H4 (cell line): ENCODE measurements around the gene ULBP3. TPM values are rescaled to one million over a fixed set of nuclear protein-coding genes. Genes with fewer than 3 reads are reported as not detected.
"Not testable (repeated sequence)": the region's sequence is repeated elsewhere in the genome, so short reads cannot be mapped to it uniquely, and the experiment has no call there.

ENCODE experiments used
- DNase-seq: peaks from one replicate; pipeline ENCODE4 v3.0.0-alpha.2; 2015; ENCODE audit warnings: low spot score
- total RNA-seq: library from RNA; depleted of rRNA; stranded (reverse); fragments of >200 nt; shearing (Covaris generic); gene quantifications from 2 replicates; pipeline ENCODE4 v1.2.3, GENCODE V29; 2014

Gene ULBP3
- total RNA-seq, 1 experiment from 2014 or later: 7.6 TPM

DNA sequence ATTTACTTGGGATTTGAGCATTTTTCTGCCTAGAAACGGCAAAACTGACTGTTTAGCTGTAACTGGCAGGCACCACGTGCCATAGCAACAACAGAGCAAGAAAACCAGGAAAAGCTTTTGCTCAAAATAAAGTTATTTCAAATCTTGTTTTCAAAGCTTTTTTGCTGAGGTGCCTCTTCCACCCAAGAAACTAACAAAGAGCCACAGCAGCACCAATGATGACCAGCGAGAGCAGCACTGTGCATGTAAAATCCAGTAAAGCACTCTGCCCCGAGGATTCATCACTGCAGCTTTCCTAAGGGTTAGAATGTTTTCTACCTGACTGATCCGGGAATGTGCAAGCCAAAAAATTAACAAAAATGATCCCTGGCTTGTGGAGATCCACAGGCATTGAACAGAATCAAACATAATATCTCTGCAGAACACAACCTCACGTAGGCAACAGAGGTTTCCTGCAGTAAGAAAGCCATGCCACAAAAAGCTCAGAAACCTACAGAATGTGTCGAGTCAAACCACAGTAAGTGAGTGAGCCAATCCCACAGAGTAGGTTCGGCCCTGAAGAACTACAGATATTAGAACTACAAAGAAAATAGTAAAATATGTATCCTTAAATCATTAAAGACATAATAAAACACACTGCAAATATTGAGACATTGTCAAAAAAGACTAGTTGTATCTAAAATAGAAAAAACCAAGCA is 7.4 kb upstream of the ULBP3 start:
- DNase-seq: no peak

DNA sequence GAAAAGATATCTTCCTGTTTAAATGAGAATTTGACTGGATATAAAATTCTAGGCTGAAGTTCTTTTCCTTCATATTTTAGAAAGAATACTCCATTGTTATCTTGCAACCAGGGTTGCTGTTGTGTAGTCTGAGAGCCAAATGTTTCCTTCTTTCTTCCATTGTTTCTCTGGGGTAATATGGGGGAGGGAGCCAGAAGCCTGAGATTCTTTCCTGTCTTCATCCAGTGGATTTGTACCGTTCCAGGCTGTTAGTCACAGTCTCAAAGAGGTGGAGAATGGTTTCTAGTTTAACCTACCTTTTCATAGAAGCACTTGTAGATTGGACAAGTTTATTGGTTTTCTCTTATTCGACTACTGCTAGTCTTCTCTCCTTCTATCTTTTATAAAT is 6.1 kb upstream of the ULBP3 start:
- DNase-seq: no peak

DNA sequence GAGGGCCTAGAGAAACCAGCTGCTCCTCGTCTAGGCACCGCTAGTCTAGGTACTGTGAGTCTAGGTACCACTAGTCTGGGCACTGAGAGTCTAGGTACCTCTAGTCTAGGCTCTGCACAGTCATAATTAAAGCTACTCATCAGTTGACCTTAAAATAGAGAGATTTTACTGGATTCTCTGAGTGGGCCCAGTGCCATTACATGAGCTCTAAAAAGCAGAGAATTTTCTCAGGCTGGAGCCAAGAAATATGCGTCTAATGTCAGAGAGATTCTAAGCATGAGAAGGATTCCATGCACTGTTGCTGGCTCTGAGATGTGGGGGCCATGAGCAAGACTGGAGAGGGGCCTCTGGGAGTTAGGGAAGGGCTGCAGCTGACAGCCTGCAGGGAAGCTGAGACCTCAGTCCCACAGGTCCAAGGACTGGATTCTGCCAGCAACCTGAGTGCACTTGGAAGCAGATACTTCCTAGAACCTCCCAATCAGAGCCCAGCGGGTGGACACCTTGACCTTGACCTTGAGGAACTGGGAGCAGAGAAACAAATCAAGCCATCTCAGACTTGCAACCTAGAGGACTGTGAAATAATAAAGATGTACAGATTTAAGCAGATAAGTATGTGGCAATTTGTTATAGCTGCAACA is 5.6 kb upstream of the ULBP3 start:
- not testable (repeated sequence) for DNase-seq

DNA sequence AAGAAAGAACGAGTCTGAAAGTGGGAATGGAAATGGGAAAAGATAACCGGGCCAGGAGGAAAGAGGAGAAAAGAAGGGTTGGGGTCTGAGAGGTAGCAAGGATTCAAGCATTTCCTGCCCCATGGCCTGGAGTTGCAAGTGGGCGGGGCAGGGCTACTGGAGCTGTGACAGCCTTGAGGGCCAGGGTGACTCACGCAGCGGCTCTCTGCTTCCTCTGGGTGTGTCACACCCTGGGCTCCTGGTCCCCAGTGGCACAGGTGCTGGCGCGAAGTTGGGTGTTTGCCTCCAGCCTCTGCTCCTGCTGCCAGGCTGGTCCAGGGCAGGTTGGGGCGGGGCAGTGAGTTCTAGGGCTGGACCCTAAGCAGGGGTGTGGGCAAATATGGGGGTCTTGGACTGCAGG is 3.3 kb upstream of the ULBP3 start:
- DNase-seq: peak; percentile 74

DNA sequence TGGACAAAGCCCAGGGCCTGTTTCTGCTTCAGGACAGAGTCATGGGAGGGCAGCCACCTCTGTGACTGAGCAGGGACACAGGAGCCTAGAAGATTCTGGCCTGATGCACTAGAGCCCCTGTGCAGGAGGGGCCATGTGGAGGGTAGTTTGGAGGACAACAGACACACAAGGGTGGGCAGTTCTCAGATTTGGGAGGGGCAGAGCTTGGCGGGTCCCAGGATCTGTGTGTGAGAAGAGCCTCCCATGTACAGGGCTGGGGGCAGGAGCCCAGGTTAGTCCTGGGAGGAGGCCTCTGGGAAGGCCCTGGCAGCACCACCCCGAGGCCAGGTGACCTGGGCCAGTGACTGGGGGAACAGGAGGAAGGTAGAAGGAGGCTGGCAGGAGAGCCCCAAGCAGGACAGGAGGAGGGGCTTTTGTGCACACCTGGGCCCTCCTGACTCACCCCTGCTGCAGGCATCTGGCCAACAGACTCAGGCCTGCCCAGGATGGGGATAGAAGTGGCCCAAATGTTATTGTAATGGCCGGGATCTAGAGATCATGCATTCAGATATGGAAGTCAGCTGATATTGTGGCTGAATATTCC is 1.4 kb upstream of the ULBP3 start:
- no peak for DNase-seq

DNA sequence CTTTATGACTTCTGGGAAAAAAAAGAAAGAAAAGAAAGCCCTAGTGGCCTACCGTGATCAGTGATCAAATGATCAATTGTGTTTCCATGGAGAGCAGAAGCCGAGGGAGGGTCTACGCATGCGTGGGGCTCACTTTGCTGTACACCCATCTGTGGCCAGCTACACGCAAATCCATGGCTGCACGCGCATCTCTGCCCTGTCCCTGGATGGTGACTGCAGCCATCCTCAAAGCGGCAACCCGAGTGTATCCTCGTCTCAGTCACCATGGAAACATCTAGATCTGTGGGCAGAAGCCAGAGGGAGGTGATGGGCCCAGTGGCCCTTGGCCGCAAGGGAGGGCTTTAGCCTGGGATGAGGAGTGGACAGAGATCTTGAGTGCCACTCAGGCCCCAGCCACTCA is 785 bp upstream of the ULBP3 start:
- DNase-seq: no peak

DNA sequence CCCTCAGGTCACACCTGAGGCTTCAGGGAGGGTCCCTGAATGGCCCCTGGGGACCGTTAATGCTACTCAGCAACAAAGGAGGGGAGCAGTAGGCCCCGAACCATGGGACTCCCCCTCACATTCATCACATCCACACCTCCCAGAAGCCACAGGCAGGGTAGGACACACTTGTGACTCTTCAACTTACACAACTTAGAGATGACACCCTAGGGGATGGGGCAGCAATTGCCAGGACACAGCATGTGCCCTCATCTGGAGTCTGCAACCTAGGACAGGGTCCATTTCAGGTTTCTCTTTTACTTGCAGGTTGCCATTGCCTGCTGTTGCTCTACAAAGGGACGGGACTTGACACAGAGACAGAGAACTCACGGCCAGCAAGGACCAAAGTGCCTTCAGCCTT is 770 bp downstream of the ULBP3 start:
- no peak for DNase-seq

DNA sequence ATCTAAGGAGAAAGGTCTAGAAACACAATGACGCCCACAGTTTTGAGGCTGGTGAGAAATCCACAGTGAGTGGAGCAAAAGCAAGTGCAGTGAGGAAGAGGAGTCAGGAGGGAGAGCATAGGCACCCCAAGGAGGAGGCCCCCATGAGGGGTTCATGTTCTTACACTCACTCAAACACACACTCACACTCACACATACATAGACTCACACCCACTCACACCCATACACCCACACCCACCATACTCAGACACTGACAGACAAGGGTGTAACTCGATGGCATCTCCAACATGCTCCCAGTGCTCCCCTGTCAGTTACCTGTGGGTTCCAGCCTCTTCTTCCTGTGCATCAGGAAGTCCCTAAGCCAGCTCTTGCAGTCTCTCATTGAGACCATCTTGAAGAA is 3.8 kb downstream of the ULBP3 start:
- DNase-seq: no peak

DNA sequence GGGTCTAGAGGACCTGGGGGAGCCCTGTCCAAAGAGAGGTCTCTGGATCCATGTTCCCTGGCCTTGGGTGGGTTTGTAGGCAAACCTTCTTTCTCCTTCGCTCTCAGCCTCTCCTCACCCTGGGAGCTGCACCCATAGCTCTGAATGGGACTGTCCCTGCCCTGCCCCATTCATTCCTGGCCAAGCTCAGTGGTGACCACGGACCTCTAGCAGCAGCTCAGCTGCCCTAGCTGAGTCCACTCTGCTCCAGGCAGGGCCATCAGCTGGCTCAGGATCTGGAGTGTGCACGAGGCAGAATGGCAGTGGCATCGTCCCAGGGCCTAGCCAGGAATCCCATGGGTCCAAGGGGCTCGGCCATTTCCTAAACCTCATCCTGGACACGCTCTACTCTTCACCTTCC is 5.3 kb downstream of the ULBP3 start:
- no peak for DNase-seq

DNA sequence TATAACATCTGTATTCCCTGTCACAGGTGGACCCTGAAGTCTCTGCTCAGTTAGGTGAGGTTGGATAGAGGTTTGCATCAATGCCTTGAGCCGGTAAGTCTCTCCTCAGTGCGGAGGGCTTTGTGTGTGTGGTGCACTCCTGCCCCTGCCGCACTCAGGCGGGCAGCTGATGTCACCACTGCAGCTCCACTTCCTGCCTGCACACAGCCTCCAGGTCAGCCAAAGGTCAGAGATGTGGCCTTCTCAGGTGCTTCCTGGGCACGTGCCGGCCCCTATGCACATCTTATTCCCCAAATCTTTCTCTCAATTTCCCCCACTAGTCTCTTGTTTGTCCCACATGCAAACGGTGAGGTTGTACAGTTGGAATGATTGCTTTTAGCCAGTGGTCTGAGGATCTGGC is 8.9 kb downstream of the ULBP3 start:
- DNase-seq: not testable (repeated sequence)

DNA sequence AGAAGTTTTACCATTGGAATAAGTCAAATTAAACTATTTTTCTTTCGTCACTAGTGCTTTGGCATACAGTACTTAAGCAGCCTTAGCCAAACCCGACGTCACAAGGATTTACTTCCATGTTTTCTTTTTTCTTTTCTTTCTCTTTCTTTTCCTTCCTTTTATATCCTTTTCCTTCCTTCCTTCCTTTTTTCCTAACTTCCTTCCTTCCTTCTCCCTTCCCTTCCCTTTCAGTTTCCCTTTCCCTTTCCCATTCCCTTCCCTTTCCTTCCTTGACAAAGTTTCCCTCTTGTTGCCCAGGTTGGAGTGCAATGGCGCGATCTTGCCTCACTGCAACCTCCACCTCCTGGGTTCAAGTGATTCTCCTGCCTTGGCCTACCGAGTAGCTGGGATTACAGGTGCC is 9.9 kb downstream of the ULBP3 start:
- no peak for DNase-seq

DNA sequence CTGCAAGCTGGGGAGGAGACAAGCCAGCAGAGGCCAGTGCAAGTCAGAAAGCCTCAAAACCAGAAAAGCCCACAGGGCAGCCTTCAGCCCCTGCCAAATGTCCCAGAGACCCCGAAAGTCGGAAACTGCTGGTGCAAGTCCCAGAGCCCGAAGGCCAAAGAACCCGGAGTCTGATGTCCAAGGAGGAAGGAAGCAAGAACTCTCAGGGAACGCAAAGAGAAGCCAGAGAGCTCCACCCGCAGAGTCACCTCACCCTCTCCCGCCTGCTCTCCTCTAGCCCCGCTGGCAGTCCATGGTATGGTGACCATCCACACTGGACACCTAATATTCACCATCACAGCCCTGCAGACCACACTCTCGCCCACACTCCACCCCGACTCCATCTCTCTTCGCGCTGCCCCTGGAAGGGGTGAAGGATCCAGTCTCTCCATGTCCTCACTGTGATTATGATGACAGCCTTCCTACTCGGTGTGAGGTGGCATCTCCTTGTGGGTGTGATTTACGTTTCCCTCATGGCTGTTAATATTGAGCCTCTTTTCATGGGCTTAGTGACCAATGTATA is 10.6 kb downstream of the ULBP3 start:
- DNase-seq: no peak

DNA sequence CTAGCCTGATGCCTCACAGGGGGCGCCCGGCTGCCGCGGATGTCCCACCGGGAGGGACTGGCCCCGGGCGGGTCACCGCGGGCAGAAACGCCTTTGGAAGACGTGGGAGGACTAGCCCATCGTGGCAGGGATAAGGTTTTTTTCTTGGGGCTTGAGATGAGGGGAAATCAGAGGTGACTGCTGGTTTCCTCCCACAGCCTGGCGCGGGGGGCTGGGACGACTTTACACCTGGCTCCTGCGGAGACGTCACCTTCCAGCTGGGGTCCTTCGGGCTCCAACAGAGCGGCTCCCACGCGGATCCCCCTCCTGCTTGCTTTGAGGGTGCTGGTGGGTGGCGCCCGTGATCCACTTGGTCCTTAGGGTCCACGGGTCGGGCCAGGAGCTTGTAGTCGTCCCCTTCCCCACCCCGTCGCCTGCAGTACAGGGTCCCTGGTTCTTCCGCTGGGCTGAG is 11.4 kb downstream of the ULBP3 start:
- DNase-seq: no peak

DNA sequence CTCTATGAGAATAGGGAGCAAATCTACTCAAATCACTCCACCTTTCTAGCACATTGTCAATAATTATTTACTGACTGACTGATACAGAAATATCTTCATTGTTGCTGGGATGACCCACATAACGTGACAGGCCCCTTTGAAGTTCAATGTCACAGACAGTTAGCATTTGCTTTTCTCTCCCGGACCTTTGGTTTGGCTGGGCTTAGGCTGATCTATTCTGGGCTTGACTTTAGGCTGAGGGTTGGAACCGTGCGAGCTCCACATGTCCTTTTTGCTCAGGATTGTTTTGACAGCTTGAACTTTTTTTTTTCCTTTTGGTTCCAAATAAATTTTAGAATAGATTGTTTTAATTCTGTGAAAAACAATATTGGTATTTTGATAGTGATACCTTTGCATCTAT is 12.0 kb downstream of the ULBP3 start:
- DNase-seq: no peak

DNA sequence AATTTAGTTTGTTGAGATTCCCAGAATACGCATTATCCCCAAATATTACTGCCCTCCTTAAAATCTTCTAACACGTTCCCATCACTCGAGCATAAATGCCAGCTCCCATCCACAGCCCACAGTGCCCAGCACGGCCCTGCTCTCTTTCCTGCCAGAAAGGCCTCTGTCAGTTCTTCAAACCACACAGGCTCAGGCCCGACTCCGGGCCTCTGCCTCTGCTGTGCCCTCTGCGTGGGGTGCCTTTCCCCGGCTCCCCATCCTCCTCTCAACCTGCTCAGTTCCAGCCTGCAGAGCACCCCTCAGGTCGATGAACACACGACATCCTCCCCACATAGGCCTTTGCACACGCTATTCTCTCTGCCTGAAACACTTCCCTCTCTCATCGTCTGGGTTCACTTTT is 12.8 kb downstream of the ULBP3 start:
- DNase-seq: no peak

DNA sequence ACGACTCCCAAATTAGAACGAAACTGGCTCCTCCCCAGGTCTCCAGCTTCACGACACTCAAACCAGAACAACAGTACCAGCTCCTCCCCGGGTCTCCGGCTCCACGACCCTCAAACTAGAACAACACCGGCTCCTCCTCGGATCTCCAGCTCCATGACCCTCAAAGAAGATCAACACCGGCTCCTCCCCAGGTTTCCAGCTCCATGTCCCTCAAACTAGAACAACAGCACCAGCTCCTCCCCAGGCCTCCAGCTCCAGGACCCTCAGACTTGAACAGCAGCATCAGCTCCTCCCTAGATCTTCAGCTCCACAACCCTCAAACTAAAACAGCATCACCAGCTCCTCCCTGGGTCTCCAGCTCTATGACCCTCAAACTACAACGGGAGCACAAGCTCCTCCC is 13.8 kb downstream of the ULBP3 start:
- DNase-seq: no peak

DNA sequence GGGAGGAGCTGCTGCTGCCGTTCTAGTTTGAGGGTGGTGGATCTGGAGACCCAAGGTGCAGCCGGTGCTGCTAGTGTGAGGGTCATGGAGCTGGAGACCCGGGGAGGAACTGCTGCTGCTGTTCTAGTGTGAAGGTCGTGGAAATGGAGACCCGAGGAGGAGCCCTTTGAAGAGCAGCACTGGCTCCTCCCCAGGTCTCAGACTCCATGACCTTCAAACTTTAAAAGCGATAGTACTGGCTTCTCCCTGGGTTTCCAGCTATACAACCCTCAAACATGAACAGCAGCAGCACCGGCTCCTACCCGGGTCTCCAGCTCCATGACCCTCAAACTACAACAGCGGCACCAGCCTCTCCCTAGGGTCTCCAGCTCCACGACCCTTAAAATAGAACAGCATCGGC is 15.5 kb downstream of the ULBP3 start:
- DNase-seq: no peak

DNA sequence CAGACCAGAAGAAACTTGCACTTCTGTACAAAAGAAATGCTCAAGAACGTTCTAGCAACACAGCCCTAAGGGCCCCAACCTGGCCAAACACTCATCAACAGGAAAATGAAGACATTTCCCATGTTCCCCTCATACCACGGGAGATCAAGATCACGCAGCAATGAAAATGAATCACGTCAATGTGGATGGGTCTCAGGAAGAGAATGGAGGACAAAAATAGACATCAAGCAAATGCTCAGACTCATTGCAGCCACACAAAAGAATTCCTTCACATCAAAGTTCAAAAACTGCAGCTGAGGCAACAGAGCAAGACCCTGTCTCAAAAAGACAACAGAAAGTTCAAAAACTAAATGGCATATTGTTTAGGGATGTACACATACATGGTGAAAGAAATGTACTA is 18.1 kb downstream of the ULBP3 start:
- DNase-seq: no peak

DNA sequence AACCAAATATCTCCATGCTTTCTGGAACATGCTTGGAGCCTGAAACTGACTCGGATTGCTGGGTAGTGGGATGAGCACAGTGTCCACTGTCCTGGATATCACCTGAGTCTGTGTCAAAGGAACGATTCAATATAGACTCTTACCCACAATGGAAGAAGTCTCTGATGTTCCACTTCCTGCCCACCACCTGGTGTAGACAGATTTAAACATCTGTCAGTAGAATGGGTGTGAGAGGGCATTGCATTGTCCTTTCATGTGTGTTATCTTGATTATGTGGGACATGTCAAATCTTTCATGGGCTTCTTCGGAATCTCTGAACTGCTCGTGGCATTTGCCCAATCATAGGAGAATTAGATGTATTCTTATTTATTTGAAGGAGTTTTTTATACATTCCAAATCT is 20.8 kb downstream of the ULBP3 start:
- DNase-seq: no peak

DNA sequence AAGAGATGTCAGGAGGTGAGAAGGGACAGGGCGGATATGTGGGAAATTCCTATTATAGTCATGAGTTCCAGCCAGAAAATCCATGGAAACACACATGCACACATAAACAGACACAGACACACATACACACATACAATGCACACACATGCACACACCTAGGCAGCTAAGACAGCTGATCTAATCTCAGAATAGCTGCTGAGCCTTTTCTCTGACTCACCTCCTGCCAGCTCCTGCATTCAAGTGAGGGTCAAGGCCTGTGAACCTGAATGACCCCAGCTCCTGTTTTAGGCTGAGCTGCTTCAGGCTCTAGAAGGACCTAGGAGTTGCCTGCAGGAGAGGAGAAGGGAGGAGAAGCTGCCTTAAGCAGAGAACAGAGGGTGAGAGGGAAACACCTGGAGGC is 22.0 kb downstream of the ULBP3 start:
- no peak for DNase-seq

DNA sequence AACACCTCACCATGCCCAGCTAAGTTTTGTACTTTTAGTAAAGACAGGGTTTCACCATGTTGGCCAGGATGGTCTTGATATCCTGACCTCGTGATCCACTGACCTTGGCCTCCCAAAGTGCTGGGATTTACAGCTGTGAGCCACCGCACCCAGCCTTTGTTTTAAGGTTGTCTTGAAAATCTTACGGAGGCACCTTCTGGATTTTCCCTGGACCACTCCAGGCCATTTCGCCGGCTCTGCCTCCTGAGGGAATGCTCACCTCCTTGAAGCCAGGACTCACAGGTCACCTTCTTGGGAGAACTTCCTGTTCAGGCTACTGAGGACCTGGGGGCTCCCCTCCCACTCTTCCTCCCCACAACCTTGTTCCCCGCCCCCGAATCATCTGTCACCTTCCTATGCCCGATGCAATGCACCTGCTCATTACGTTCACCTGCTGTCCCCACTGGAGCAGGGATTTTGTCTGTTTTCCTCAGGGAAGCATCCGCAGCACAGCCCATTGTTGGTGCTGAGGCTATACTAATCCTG is 24.2 kb downstream of the ULBP3 start:
- no peak for DNase-seq

DNA sequence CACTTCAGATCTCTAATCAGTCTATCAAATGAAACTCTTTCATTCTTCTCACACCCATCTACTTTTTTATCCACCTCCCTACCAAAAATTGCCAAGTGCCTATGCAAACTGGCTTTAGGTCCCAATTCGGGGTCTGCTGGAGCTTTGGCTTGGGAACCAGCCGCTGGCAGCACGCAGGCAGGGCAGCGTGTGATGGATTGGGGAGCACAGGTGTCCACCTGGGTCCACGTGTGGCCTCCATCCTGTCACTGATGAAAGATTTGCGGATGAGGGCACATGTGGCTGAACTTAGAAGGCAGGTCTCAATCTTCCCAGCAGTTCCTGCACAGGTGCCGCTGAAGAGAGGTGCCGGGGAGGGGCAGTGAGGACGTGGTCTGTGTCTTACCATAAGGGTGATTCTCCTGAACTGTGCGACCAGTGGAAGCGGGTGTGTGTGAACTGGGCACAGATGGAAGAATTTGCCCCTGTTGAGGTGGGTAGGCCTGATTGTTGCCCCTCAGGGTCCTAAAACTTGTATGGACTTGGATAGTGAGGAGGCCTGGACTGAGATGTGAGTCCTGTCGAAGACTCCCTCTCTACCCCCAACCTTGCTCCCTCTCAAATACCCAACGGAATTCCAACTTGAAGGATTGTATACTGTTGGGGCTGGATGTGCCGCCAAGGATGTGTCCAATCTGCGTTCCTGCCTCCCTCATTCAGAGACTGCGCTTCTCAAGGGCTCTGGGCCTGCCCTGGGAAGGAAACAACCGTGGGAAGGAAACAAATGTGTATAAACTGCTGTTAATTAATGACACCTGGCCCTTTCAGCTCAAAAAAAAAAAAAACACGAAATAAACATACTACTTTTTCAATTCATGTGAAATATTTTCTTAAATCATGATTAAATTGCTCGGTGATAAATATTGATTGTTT is 25.2 kb downstream of the ULBP3 start:
- DNase-seq: no peak
